K562 (cell line): ENCODE data around the gene QPRT. TPM values are rescaled to one million over a fixed set of nuclear protein-coding genes. Genes with fewer than 3 reads are reported as not detected.

ENCODE experiments used
- ATAC-seq: fragments of 200-7000 bp; cut with Tn5 transposase; 3 replicates; pipeline ENCODE4 v1.9.1; 2020; ENCODE audit warnings: moderate library complexity
- BruUV-seq: library from RNA; stranded (reverse); fragments of 400-500 nt; replicated peaks from 2 replicates; lab custom pipeline; 2021; lab: Mats Ljungman, UMichigan
- CTCF ChIA-PET: fragments of 300-600 bp; formaldehyde crosslinking; extraction: SDS; loops from one replicate; lab custom pipeline; 2021; ENCODE audit warnings: low intra/inter-chr PET ratio; lab: Yijun Ruan, JAX
- POLR2A ChIA-PET: fragments of 300-600, 350-650 bp; sonication (Branson Sonifier 250); formaldehyde crosslinking; extraction: SDS; loops from one replicate; lab custom pipeline; 2021; ENCODE audit warnings: antibody characterized with exemption, inconsistent platforms; lab: Yijun Ruan, JAX
- DNase-seq, 4 experiments: peaks; one replicate each; pipeline versions ENCODE4 v3.0.0 to v3.0.0-alpha.2; 2011 to 2018; ENCODE audit warnings: low spot score in 3 of 4, mixed read lengths in 3 of 4; ENCODE audit errors: extremely low read depth in 1 of 4
- FAIRE-seq: peaks from 2 replicates; lab custom pipeline; 2011; peaks lifted over from hg19 to GRCh38; lab: Jason Lieb, UNC
- H2AFZ ChIP-seq: 2 replicates; pipeline ENCODE4 v1.6.0; 2011; ENCODE audit warnings: low read depth, low read length, control low read depth, inconsistent platforms
- H3K27ac ChIP-seq: fragments of 200-600 bp; 3 replicates; pipeline ENCODE4 v1.8.0; 2011; ENCODE audit warnings: low read depth, mild to moderate bottlenecking, control low read depth, inconsistent platforms, low read length, moderate library complexity, mixed read lengths; ENCODE audit errors: extremely low read depth
- H3K27me3 ChIP-seq, 2 experiments: fragments of 300-600 bp in 1 of 2; 2 replicates in 1 of 2; 3 replicates in 1 of 2; pipeline versions ENCODE4 v1.6.0 to v1.8.0; 2011; ENCODE audit warnings: inconsistent platforms in 2 of 2, low read length in 2 of 2, mild to moderate bottlenecking in 1 of 2, mixed read lengths in 1 of 2, moderate library complexity in 1 of 2; ENCODE audit not compliant: control insufficient read depth in 2 of 2, insufficient read depth in 2 of 2
- H3K36me3 ChIP-seq: fragments of 300-600 bp; 3 replicates; pipeline ENCODE4 v1.8.0; 2011; ENCODE audit warnings: mild to moderate bottlenecking, low read length, inconsistent platforms; ENCODE audit not compliant: control insufficient read depth, insufficient read depth
- H3K4me1 ChIP-seq, 2 experiments: fragments of 200-600 bp in 1 of 2; replicated peaks in 1 of 2; 2 replicates in 1 of 2; 3 replicates in 1 of 2; pipeline versions ENCODE4 v1.5.1 to v1.8.0; 2011; ENCODE audit warnings: inconsistent platforms in 2 of 2, low read length in 2 of 2, mild to moderate bottlenecking in 1 of 2, mixed read lengths in 1 of 2, moderate library complexity in 1 of 2; ENCODE audit not compliant: control insufficient read depth in 2 of 2, insufficient read depth in 2 of 2
- H3K4me2 ChIP-seq: 2 replicates; pipeline ENCODE4 v1.6.1; 2011; ENCODE audit warnings: low read length, control low read depth, inconsistent platforms, mixed read lengths; ENCODE audit not compliant: insufficient read depth
- H3K4me3 ChIP-seq: fragments of 200-600 bp; sonication (generic), shearing (Covaris generic); 2 replicates; pipeline ENCODE4 v1.5.1; 2016; ENCODE audit warnings: control low read depth, inconsistent platforms
- H3K79me2 ChIP-seq: fragments of 200-600 bp; 3 replicates; pipeline ENCODE4 v1.8.0; 2011; ENCODE audit warnings: low read length, inconsistent platforms; ENCODE audit not compliant: control insufficient read depth, insufficient read depth
- H3K9ac ChIP-seq, 2 experiments: 2 replicates each; pipeline versions ENCODE4 v1.6.0 to v1.6.1; 2011; ENCODE audit warnings: low read depth in 2 of 2, low read length in 2 of 2, control low read depth in 1 of 2, inconsistent platforms in 1 of 2, mild to moderate bottlenecking in 1 of 2, mixed read lengths in 1 of 2; ENCODE audit not compliant: insufficient read depth in 1 of 2
- H3K9me1 ChIP-seq: one replicate; pipeline ENCODE4 v1.6.0; 2011; ENCODE audit warnings: inconsistent platforms, mild to moderate bottlenecking, low read length, moderate library complexity; ENCODE audit not compliant: control insufficient read depth, insufficient read depth
- H3K9me3 ChIP-seq: replicated peaks from 2 replicates; pipeline ENCODE4 v1.5.1; 2011; ENCODE audit warnings: low read depth, low read length, inconsistent platforms; ENCODE audit not compliant: control insufficient read depth, insufficient read depth
- H4K20me1 ChIP-seq: replicated peaks from 2 replicates; pipeline ENCODE4 v1.6.1; 2011; ENCODE audit warnings: low read length, inconsistent platforms, mixed read lengths; ENCODE audit not compliant: control insufficient read depth, insufficient read depth
- SRSF7 ChIP-seq: fragments of 200-400 bp; formaldehyde crosslinking; optimal IDR thresholded peaks from 2 replicates; pipeline ENCODE3; 2017; ENCODE audit warnings: mild to moderate bottlenecking, low read depth, low read length
- TEAD4 ChIP-seq, 2 experiments: sonication (generic) in 1 of 2; formaldehyde crosslinking in 1 of 2; IDR thresholded peaks; 2 replicates each; pipeline versions ENCODE4 v1.6.1 to v1.8.0; 2012 to 2022; ENCODE audit warnings: borderline replicate concordance in 1 of 2, inconsistent platforms in 1 of 2, low read length in 1 of 2, mild to moderate bottlenecking in 1 of 2, missing genetic modification reagents in 1 of 2
- ZBTB8A ChIP-seq: fragments of 450-650 bp; IDR thresholded peaks from 2 replicates; pipeline ENCODE4 v1.6.1; 2018; ENCODE audit warnings: mild to moderate bottlenecking, moderate library complexity; ENCODE audit not compliant: partially characterized antibody
- ZNF253 ChIP-seq: fragments of 250-450 bp; sonication (Bioruptor Pico); conservative IDR thresholded peaks from 2 replicates; pipeline ENCODE4 v1.6.1; 2021; ENCODE audit warnings: mild to moderate bottlenecking
- WGBS: fragments of 100-300 bp; shearing (Covaris generic); methylation state at CpG from one replicate; pipeline ENCODE4 v1.1.6; 2016; ENCODE audit warnings: low coverage, mixed read lengths; ENCODE audit not compliant: insufficient coverage; ENCODE audit errors: missing lambda C conversion rate; 5-methylcytosine and 5-hydroxymethylcytosine counted together
- in situ Hi-C: fragments of 300-500 bp; cut with MboI; formaldehyde crosslinking; loops from 4 replicates; pipeline ENCODE4 v1.15.0; 2018; ENCODE audit warnings: inconsistent platforms, mixed read lengths
- intact Hi-C: fragments of 100-400 bp; cut with micrococcal nuclease; formaldehyde crosslinking; loops from 2 replicates; pipeline ENCODE4 v1.14.2; 2022
- polyA plus RNA-seq, 8 experiments: library from polyadenylated mRNA; depleted of rRNA in 4 of 8; stranded (reverse) in 5 of 8; unstranded in 3 of 8; fragments of >200 nt; fragmentation: Nextera tagmentation in 2 of 8; fragmentation: Illumina TruSeq in 1 of 8; extraction: Ambion mirVana in 2 of 8; extraction: Trizol in 1 of 8; gene quantifications; 2 replicates each; pipeline versions ENCODE4 v1.2.1 to v1.2.3, GENCODE V29; 2011 to 2014; ENCODE audit warnings: inconsistent platforms in 1 of 8, missing spikeins in 1 of 8
- total RNA-seq, 7 experiments: library from RNA; depleted of rRNA in 6 of 7; stranded (reverse); fragments of >200 nt in 6 of 7; fragmentation: Illumina TruSeq in 2 of 7; extraction: Trizol in 2 of 7; gene quantifications; 2 replicates each; pipeline versions ENCODE4 v1.2.1 to v1.2.3, GENCODE V29; 2011 to 2021; ENCODE audit warnings: low replicate concordance in 1 of 7
- TF ChIP-seq, protein P1 (sequence below): fragments of 200-600 bp; sonication (generic); IDR thresholded peaks from one replicate; pipeline ENCODE4 v1.6.1; 2012; ENCODE audit warnings: mild to moderate bottlenecking, low read depth, low read length, inconsistent platforms

The QPRT gene
- total and polyA plus RNA-seq, 9 of the 15 experiments (the other 6 are each of a cell fraction or from before 2014, with no cell fraction given): 7.7 to 112 (median 64.1) TPM

DNA sequence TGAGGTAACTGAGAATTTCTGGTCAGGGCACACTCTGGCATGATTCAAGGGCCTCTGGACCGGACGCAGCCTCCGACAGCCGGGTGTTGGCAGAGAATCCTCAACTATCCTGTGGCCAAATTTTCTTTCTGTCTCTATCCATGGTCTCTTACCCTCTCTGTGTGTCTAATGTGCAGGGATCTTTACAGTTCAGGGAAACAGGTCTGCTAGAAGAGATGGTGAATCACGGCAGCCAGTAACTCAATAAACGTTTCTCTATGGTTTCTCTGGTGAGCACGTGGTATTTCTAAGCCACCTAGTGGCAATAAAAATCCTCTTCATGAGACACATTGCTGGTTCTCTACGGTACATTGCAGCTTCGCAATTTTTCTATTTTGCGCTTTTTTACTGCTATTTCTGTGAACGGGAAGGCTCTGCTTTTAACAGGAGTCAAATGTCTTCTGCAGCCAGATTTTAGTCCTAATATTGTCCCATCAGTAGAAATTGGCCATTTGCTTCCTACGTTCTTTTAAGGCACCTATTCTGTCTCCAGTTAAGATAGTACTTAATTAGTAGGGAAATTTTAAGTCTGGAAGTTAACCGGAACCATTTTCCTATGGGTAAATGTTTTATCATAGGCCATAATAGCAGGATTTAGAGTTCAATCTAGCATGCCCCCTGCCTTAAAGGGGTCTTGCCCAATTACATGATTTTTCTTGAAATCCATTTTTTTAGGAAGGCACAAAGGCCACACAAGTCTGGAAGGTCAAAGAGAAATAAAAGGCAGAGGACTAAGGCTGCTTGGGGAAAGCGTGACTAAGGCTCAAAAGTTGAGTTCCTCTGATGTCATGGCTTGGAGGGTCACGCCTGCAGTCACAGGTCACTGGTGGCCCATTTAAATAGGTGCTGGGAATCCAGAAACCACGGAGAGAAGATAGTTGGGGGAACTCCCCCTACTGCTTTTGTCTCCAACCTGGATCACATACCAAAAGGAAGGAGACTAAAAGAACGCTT lies 31.5 kb downstream of the QPRT start:
- 35% methylated on average over 17 of the region's 17 CpGs for WGBS
- Histone ChIP-seq H3K9me3 (no peaks in the 10 kb centered on the region), H3K4me3 (no peak overlapping the region), H3K9me1 (no peaks in the 10 kb centered on the region), H3K27me3 (no peaks in the 10 kb centered on the region), H4K20me1 (no peaks in the 10 kb centered on the region), H3K27ac (peak overlapping the region; percentile 29; the same call in 1 of the 3 replicates), H3K4me1 (peaks cover 8 to 17% of the 10 kb centered on the region in 2 experiments), H3K36me3 (no peaks in the 10 kb centered on the region), H3K4me2 (no peak overlapping the region; the same call in 1 of the 2 replicates), H3K9ac (peak overlapping the region in 1 of 2 experiments; percentile 29; a peak in 1 of 4 replicates), H3K79me2 (no peaks in the 10 kb centered on the region), H2AFZ (peak overlapping the region; percentile 79)
- ChIA-PET CTCF (interaction anchor here (1.0 kb wide), 1 partner anchor 69 kb away, joined by 3 read pairs; no protein-coding TSS in a partner anchor), POLR2A (interaction anchor here (0.6 to 2.0 kb wide), 3 partner anchors 10 to 23 kb away, joined by 3 to 6 read pairs (median 4); no protein-coding TSS in a partner anchor)
- intact Hi-C loops: loop anchor here (5.0 kb wide), 1 partner anchor 68 kb away; no protein-coding TSS in a partner anchor
- peak; percentile 91 for ATAC-seq
- BruUV-seq: no TSS peak
- peak; percentile 37 to 77 (median 50) for DNase-seq
- peak; percentile 84 for FAIRE-seq
- in situ Hi-C loops: no loop called here
- TF ChIP-seq ZNF253: no peak
- TF ChIP-seq, protein P1, sequence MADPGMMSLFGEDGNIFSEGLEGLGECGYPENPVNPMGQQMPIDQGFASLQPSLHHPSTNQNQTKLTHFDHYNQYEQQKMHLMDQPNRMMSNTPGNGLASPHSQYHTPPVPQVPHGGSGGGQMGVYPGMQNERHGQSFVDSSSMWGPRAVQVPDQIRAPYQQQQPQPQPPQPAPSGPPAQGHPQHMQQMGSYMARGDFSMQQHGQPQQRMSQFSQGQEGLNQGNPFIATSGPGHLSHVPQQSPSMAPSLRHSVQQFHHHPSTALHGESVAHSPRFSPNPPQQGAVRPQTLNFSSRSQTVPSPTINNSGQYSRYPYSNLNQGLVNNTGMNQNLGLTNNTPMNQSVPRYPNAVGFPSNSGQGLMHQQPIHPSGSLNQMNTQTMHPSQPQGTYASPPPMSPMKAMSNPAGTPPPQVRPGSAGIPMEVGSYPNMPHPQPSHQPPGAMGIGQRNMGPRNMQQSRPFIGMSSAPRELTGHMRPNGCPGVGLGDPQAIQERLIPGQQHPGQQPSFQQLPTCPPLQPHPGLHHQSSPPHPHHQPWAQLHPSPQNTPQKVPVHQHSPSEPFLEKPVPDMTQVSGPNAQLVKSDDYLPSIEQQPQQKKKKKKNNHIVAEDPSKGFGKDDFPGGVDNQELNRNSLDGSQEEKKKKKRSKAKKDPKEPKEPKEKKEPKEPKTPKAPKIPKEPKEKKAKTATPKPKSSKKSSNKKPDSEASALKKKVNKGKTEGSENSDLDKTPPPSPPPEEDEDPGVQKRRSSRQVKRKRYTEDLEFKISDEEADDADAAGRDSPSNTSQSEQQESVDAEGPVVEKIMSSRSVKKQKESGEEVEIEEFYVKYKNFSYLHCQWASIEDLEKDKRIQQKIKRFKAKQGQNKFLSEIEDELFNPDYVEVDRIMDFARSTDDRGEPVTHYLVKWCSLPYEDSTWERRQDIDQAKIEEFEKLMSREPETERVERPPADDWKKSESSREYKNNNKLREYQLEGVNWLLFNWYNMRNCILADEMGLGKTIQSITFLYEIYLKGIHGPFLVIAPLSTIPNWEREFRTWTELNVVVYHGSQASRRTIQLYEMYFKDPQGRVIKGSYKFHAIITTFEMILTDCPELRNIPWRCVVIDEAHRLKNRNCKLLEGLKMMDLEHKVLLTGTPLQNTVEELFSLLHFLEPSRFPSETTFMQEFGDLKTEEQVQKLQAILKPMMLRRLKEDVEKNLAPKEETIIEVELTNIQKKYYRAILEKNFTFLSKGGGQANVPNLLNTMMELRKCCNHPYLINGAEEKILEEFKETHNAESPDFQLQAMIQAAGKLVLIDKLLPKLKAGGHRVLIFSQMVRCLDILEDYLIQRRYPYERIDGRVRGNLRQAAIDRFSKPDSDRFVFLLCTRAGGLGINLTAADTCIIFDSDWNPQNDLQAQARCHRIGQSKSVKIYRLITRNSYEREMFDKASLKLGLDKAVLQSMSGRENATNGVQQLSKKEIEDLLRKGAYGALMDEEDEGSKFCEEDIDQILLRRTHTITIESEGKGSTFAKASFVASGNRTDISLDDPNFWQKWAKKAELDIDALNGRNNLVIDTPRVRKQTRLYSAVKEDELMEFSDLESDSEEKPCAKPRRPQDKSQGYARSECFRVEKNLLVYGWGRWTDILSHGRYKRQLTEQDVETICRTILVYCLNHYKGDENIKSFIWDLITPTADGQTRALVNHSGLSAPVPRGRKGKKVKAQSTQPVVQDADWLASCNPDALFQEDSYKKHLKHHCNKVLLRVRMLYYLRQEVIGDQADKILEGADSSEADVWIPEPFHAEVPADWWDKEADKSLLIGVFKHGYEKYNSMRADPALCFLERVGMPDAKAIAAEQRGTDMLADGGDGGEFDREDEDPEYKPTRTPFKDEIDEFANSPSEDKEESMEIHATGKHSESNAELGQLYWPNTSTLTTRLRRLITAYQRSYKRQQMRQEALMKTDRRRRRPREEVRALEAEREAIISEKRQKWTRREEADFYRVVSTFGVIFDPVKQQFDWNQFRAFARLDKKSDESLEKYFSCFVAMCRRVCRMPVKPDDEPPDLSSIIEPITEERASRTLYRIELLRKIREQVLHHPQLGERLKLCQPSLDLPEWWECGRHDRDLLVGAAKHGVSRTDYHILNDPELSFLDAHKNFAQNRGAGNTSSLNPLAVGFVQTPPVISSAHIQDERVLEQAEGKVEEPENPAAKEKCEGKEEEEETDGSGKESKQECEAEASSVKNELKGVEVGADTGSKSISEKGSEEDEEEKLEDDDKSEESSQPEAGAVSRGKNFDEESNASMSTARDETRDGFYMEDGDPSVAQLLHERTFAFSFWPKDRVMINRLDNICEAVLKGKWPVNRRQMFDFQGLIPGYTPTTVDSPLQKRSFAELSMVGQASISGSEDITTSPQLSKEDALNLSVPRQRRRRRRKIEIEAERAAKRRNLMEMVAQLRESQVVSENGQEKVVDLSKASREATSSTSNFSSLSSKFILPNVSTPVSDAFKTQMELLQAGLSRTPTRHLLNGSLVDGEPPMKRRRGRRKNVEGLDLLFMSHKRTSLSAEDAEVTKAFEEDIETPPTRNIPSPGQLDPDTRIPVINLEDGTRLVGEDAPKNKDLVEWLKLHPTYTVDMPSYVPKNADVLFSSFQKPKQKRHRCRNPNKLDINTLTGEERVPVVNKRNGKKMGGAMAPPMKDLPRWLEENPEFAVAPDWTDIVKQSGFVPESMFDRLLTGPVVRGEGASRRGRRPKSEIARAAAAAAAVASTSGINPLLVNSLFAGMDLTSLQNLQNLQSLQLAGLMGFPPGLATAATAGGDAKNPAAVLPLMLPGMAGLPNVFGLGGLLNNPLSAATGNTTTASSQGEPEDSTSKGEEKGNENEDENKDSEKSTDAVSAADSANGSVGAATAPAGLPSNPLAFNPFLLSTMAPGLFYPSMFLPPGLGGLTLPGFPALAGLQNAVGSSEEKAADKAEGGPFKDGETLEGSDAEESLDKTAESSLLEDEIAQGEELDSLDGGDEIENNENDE: no peak
- TF ChIP-seq SRSF7: no peak
- peak; percentile 60 for TF ChIP-seq TEAD4 (IDR thresholded peaks at IDR 0.05; ENCODE audit: low read length)
- no peak for TF ChIP-seq TEAD4 (CRISPR knock-in tag; IDR thresholded peaks at IDR 0.05; ENCODE audit: borderline replicate concordance)
- no peak for TF ChIP-seq ZBTB8A
